ENCODE data around the gene WDCP.

Gene WDCP

GRCh38 chr2:24040511-24040910 lies 6.7 kb downstream of the WDCP start:
- no peak overlapping the region for H3K4me3 ChIP-seq (ENCODE audit: low read length)
- H3K4me1 ChIP-seq (ENCODE audit: control insufficient read depth, insufficient read depth, low read length), result no peaks in the 10 kb centered on the region
- no peaks in the 10 kb centered on the region for H3K9me3 ChIP-seq (replicated peaks; ENCODE audit: low read length)
- H3K4me2 ChIP-seq (ENCODE audit: low read length), result no peak overlapping the region
- no peak overlapping the region for H3K9ac ChIP-seq (ENCODE audit: low read depth, low read length)
- peaks cover 25% of the 10 kb centered on the region for H3K36me3 ChIP-seq (ENCODE audit: insufficient read depth, low read length)
- H3K27me3 ChIP-seq (ENCODE audit: control insufficient read depth, insufficient read depth, low read length), result no peaks in the 10 kb centered on the region

- Histone ChIP-seq H3K4me1 (ENCODE audit: control insufficient read depth, insufficient read depth, low read length) (no peaks in the 10 kb centered on the region), H3K4me2 (ENCODE audit: low read length) (no peak overlapping the region), H3K36me3 (ENCODE audit: insufficient read depth, low read length) (peaks cover 25% of the 10 kb centered on the region), H3K9me3 (replicated peaks; ENCODE audit: low read length) (no peaks in the 10 kb centered on the region), H3K9ac (ENCODE audit: low read depth, low read length) (no peak overlapping the region), H3K4me3 (ENCODE audit: low read length) (no peak overlapping the region), H3K27me3 (ENCODE audit: control insufficient read depth, insufficient read depth, low read length) (no peaks in the 10 kb centered on the region)
These were observed 8.2 kb downstream of the WDCP start for GRCh38 chr2:24038786-24039499.

- peaks cover 40% of the 10 kb centered on the region for H3K36me3 ChIP-seq (ENCODE audit: insufficient read depth, low read length)
These were observed 21.0 kb downstream of the WDCP start for GRCh38 chr2:24026233-24026632.

GRCh38 chr2:24024996-24025663 lies 22.1 kb downstream of the WDCP start:
- H3K9ac ChIP-seq (ENCODE audit: low read depth, low read length), result no peak overlapping the region
- no peaks in the 10 kb centered on the region for H3K27me3 ChIP-seq (ENCODE audit: control insufficient read depth, insufficient read depth, low read length)
- H3K36me3 ChIP-seq (ENCODE audit: insufficient read depth, low read length), result peaks cover 30% of the 10 kb centered on the region
- no peaks in the 10 kb centered on the region for H3K9me3 ChIP-seq (replicated peaks; ENCODE audit: low read length)
- peaks cover 8% of the 10 kb centered on the region for H3K4me1 ChIP-seq (ENCODE audit: control insufficient read depth, insufficient read depth, low read length)
- H3K4me2 ChIP-seq (ENCODE audit: low read length), result no peak overlapping the region
- H3K4me3 ChIP-seq (ENCODE audit: low read length), result no peak overlapping the region

More at GRCh38 chr2:24026233-24026632, 21.0 kb downstream of the WDCP start:
- H3K27me3 ChIP-seq (ENCODE audit: control insufficient read depth, insufficient read depth, low read length), result no peaks in the 10 kb centered on the region
- H3K9me3 ChIP-seq (replicated peaks; ENCODE audit: low read length), result no peaks in the 10 kb centered on the region
- H3K4me3 ChIP-seq (ENCODE audit: low read length), result no peak overlapping the region
- H3K4me2 ChIP-seq (ENCODE audit: low read length), result no peak overlapping the region
- peaks cover 17% of the 10 kb centered on the region for H3K4me1 ChIP-seq (ENCODE audit: control insufficient read depth, insufficient read depth, low read length)
- H3K9ac ChIP-seq (ENCODE audit: low read depth, low read length), result no peak overlapping the region

- Histone ChIP-seq H3K9ac (ENCODE audit: low read depth, low read length) (no peak overlapping the region), H3K36me3 (ENCODE audit: insufficient read depth, low read length) (peaks cover 19% of the 10 kb centered on the region)
These were observed 23.2 kb downstream of the WDCP start for GRCh38 chr2:24024018-24024417.

GRCh38 chr2:24022975-24023575 lies 24.1 kb downstream of the WDCP start:
- Histone ChIP-seq H3K4me3 (ENCODE audit: low read length) (no peak overlapping the region), H3K36me3 (ENCODE audit: insufficient read depth, low read length) (peaks cover 16% of the 10 kb centered on the region), H3K4me1 (ENCODE audit: control insufficient read depth, insufficient read depth, low read length) (peaks cover 8% of the 10 kb centered on the region), H3K9ac (ENCODE audit: low read depth, low read length) (no peak overlapping the region), H3K9me3 (replicated peaks; ENCODE audit: low read length) (no peaks in the 10 kb centered on the region), H3K4me2 (ENCODE audit: low read length) (no peak overlapping the region), H3K27me3 (ENCODE audit: control insufficient read depth, insufficient read depth, low read length) (no peaks in the 10 kb centered on the region)

More at GRCh38 chr2:24024018-24024417, 23.2 kb downstream of the WDCP start:
- H3K4me3 ChIP-seq (ENCODE audit: low read length), result no peak overlapping the region
- H3K4me1 ChIP-seq (ENCODE audit: control insufficient read depth, insufficient read depth, low read length), result peaks cover 8% of the 10 kb centered on the region
- H3K4me2 ChIP-seq (ENCODE audit: low read length), result no peak overlapping the region
- H3K9me3 ChIP-seq (replicated peaks; ENCODE audit: low read length), result no peaks in the 10 kb centered on the region
- H3K27me3 ChIP-seq (ENCODE audit: control insufficient read depth, insufficient read depth, low read length), result no peaks in the 10 kb centered on the region

- Histone ChIP-seq H3K36me3 (ENCODE audit: insufficient read depth, low read length) (peaks cover 16% of the 10 kb centered on the region), H3K9ac (ENCODE audit: low read depth, low read length) (no peak overlapping the region), H3K27me3 (ENCODE audit: control insufficient read depth, insufficient read depth, low read length) (no peaks in the 10 kb centered on the region)
These were observed 24.7 kb downstream of the WDCP start for GRCh38 chr2:24022324-24022974.

GRCh38 chr2:24021122-24021998 lies 25.8 kb downstream of the WDCP start:
- Histone ChIP-seq H3K36me3 (ENCODE audit: insufficient read depth, low read length) (peaks cover 16% of the 10 kb centered on the region), H3K9me3 (replicated peaks; ENCODE audit: low read length) (no peaks in the 10 kb centered on the region), H3K27me3 (ENCODE audit: control insufficient read depth, insufficient read depth, low read length) (no peaks in the 10 kb centered on the region), H3K4me1 (ENCODE audit: control insufficient read depth, insufficient read depth, low read length) (peaks cover 16% of the 10 kb centered on the region), H3K4me2 (ENCODE audit: low read length) (no peak overlapping the region), H3K4me3 (ENCODE audit: low read length) (no peak overlapping the region), H3K9ac (ENCODE audit: low read depth, low read length) (no peak overlapping the region)

More at GRCh38 chr2:24022324-24022974, 24.7 kb downstream of the WDCP start:
- no peaks in the 10 kb centered on the region for H3K9me3 ChIP-seq (replicated peaks; ENCODE audit: low read length)
- peaks cover 8% of the 10 kb centered on the region for H3K4me1 ChIP-seq (ENCODE audit: control insufficient read depth, insufficient read depth, low read length)
- H3K4me2 ChIP-seq (ENCODE audit: low read length), result no peak overlapping the region
- H3K4me3 ChIP-seq (ENCODE audit: low read length), result no peak overlapping the region

GRCh38 chr2:24020244-24020643 lies 26.9 kb downstream of the WDCP start:
- H3K4me2 ChIP-seq (ENCODE audit: low read length), result no peak overlapping the region
- no peaks in the 10 kb centered on the region for H3K9me3 ChIP-seq (replicated peaks; ENCODE audit: low read length)
- no peaks in the 10 kb centered on the region for H3K27me3 ChIP-seq (ENCODE audit: control insufficient read depth, insufficient read depth, low read length)
- peaks cover 16% of the 10 kb centered on the region for H3K36me3 ChIP-seq (ENCODE audit: insufficient read depth, low read length)
- no peak overlapping the region for H3K9ac ChIP-seq (ENCODE audit: low read depth, low read length)
- H3K4me1 ChIP-seq (ENCODE audit: control insufficient read depth, insufficient read depth, low read length), result peaks cover 27% of the 10 kb centered on the region
- H3K4me3 ChIP-seq (ENCODE audit: low read length), result no peak overlapping the region

GRCh38 chr2:24019729-24020128 lies 27.5 kb downstream of the WDCP start:
- Histone ChIP-seq H3K4me2 (ENCODE audit: low read length) (no peak overlapping the region), H3K4me3 (ENCODE audit: low read length) (no peak overlapping the region), H3K4me1 (ENCODE audit: control insufficient read depth, insufficient read depth, low read length) (peaks cover 32% of the 10 kb centered on the region), H3K9ac (ENCODE audit: low read depth, low read length) (no peak overlapping the region), H3K36me3 (ENCODE audit: insufficient read depth, low read length) (peaks cover 16% of the 10 kb centered on the region), H3K27me3 (ENCODE audit: control insufficient read depth, insufficient read depth, low read length) (no peaks in the 10 kb centered on the region), H3K9me3 (replicated peaks; ENCODE audit: low read length) (no peaks in the 10 kb centered on the region)

Data from skeletal muscle satellite cell (primary cell).